Measurements from ENCODE around the gene EDEM2. TPM values are rescaled to one million over a fixed set of nuclear protein-coding genes. Genes with fewer than 3 reads are reported as not detected.
"Not testable (repeated sequence)": the region's sequence is repeated elsewhere in the genome, so short reads cannot be mapped to it uniquely, and the experiment has no call there.

EDEM2 gene
- total RNA-seq, 1 experiment from 2014 or later = 28.5 TPM

GRCh38 chr20:35077341-35077740 is 69.8 kb downstream of the EDEM2 start:
- no peak overlapping the region for H3K4me2 ChIP-seq (ENCODE audit: low read length)
- ChIA-PET POLR2A (ENCODE audit: unreplicated experiment) (no interaction called here), CTCF (no interaction called here)
- no peaks in the 10 kb centered on the region for H3K9me3 ChIP-seq (ENCODE audit: low read length)
- H3K79me2 ChIP-seq (ENCODE audit: low read length) = peaks cover 36% of the 10 kb centered on the region
- no peak overlapping the region for H3K27ac ChIP-seq (ENCODE audit: low read length)
- no peak overlapping the region for H3K4me3 ChIP-seq (ENCODE audit: low read length)
- TF ChIP-seq EZH2phosphoT487 (IDR thresholded peaks at IDR 0.05; ENCODE audit: borderline replicate concordance, low read length) (no peak), CTCF (conservative IDR thresholded peaks at IDR 0.05; ENCODE audit: low read depth, low read length) (no peak), EZH2 (IDR thresholded peaks at IDR 0.05; ENCODE audit: low read length, unreplicated experiment) (no peak)
- no peak for ATAC-seq
- H3K9me2 ChIP-seq (replicated peaks; ENCODE audit: low read length) = no peaks in the 10 kb centered on the region
- 0 out of 2 replicates have a peak, but pooled peaks cover 4% of the 10 kb centered on the region for H4K20me1 ChIP-seq (ENCODE audit: low read length)
- H3K9ac ChIP-seq (ENCODE audit: low read length) = no peak overlapping the region
- intact Hi-C loops (cut with micrococcal nuclease) = no loop called here
- H3K36me3 ChIP-seq (ENCODE audit: low read depth, low read length) = peaks cover 15% of the 10 kb centered on the region
- H3F3A ChIP-seq (ENCODE audit: low read length, unreplicated experiment) = no peaks in the 10 kb centered on the region
- H3K27me3 ChIP-seq (ENCODE audit: low read length) = no peaks in the 10 kb centered on the region
- no peak for DNase-seq
- BruUV-seq (replicated peaks) = no TSS peak
- no peak overlapping the region for H2AFZ ChIP-seq (ENCODE audit: low read length)
- no peaks in the 10 kb centered on the region for H3K4me1 ChIP-seq (ENCODE audit: insufficient read depth, low read length)

GRCh38 chr20:35071436-35072153 is 75.5 kb downstream of the EDEM2 start:
- H3K9me3 ChIP-seq (ENCODE audit: low read length); H3F3A ChIP-seq (ENCODE audit: low read length, unreplicated experiment); H3K27me3 ChIP-seq (ENCODE audit: low read length); H2AFZ ChIP-seq (ENCODE audit: low read length); H3K4me2 ChIP-seq (ENCODE audit: low read length); H3K27ac ChIP-seq (ENCODE audit: low read length); H4K20me1 ChIP-seq (ENCODE audit: low read length); DNase-seq; POLR2A ChIA-PET (ENCODE audit: unreplicated experiment); ATAC-seq; H3K9me2 ChIP-seq (replicated peaks; ENCODE audit: low read length); CTCF ChIA-PET; intact Hi-C loops (cut with micrococcal nuclease); H3K4me3 ChIP-seq (ENCODE audit: low read length); H3K9ac ChIP-seq (ENCODE audit: low read length); H3K4me1 ChIP-seq (ENCODE audit: insufficient read depth, low read length); BruUV-seq (replicated peaks): not testable (repeated sequence)
- peaks cover 13% of the 10 kb centered on the region; the same call in 1 of the 2 replicates for H3K36me3 ChIP-seq (ENCODE audit: low read depth, low read length)
- peaks cover 21% of the 10 kb centered on the region; the same call in 1 of the 2 replicates for H3K79me2 ChIP-seq (ENCODE audit: low read length)

- intact Hi-C loops (cut with micrococcal nuclease) = no loop called here
- peaks cover 71% of the 10 kb centered on the region for H3K79me2 ChIP-seq (ENCODE audit: low read length)
- no peaks in the 10 kb centered on the region for H3K27me3 ChIP-seq (ENCODE audit: low read length)
- H3K9me3 ChIP-seq (ENCODE audit: low read length) = no peaks in the 10 kb centered on the region
- POLR2A ChIA-PET (ENCODE audit: unreplicated experiment) = no interaction called here
- no peaks in the 10 kb centered on the region for H3F3A ChIP-seq (ENCODE audit: low read length, unreplicated experiment)
- BruUV-seq (replicated peaks) = no TSS peak
- H4K20me1 ChIP-seq (ENCODE audit: low read length) = peaks cover 9% of the 10 kb centered on the region; the same call in 1 of the 2 replicates
- TF ChIP-seq CTCF (conservative IDR thresholded peaks at IDR 0.05; ENCODE audit: low read depth, low read length) (no peak), EZH2 (IDR thresholded peaks at IDR 0.05; ENCODE audit: low read length, unreplicated experiment) (no peak), EZH2phosphoT487 (IDR thresholded peaks at IDR 0.05; ENCODE audit: borderline replicate concordance, low read length) (no peak)
- H3K36me3 ChIP-seq (ENCODE audit: low read depth, low read length) = peaks cover 26% of the 10 kb centered on the region
- peaks cover 7% of the 10 kb centered on the region; the same call in 1 of the 2 replicates for H3K4me1 ChIP-seq (ENCODE audit: insufficient read depth, low read length)
- no peak overlapping the region for H2AFZ ChIP-seq (ENCODE audit: low read length)
- no peak for DNase-seq
- H3K9me2 ChIP-seq (replicated peaks; ENCODE audit: low read length) = no peaks in the 10 kb centered on the region
- CTCF ChIA-PET = no interaction called here
- H3K9ac ChIP-seq (ENCODE audit: low read length) = no peak overlapping the region
- H3K4me3 ChIP-seq (ENCODE audit: low read length) = no peak overlapping the region
- no peak overlapping the region for H3K27ac ChIP-seq (ENCODE audit: low read length)
- no peak for ATAC-seq
- H3K4me2 ChIP-seq (ENCODE audit: low read length) = no peak overlapping the region
Observed at GRCh38 chr20:35066194-35066593, 80.9 kb downstream of the EDEM2 start.

Other genes with a start within 250 kb of the EDEM2 start
- 82.0 and 95.9 TPM in 2 replicates for gene GSS, start 191.5 kb downstream of the EDEM2 start, total RNA-seq (2014; rRNA removed)
- 0.04 TPM in 1 of 2 replicates, not detected in the other for gene MYH7B, start 191.5 kb downstream of the EDEM2 start, total RNA-seq (2014; rRNA removed)
- 46.9 and 52.6 TPM in 2 replicates for gene TRPC4AP, start 54.5 kb downstream of the EDEM2 start, total RNA-seq (2014; rRNA removed)
- gene PROCR, start 24.7 kb upstream of the EDEM2 start, total RNA-seq (2014; rRNA removed) = 45.4 and 55.7 TPM in 2 replicates
- 0.52 and 0.91 TPM in 2 replicates for gene MMP24, start 79.4 kb upstream of the EDEM2 start, total RNA-seq (2014; rRNA removed)
- gene MMP24OS, start 130.8 kb upstream of the EDEM2 start, total RNA-seq (2014; rRNA removed) = 19.5 and 22.7 TPM in 2 replicates
- 292 and 294 TPM in 2 replicates for gene EIF6, start 137.4 kb upstream of the EDEM2 start, total RNA-seq (2014; rRNA removed)
- 0.12 TPM in 1 of 2 replicates, not detected in the other for gene FAM83C, start 145.1 kb upstream of the EDEM2 start, total RNA-seq (2014; rRNA removed)

All from PC-3 (cell line).